22Rv1 (cell line): ENCODE data around the gene EVX1.

Experiments
- CTCF ChIP-seq: fragments of 450-650 bp; IDR thresholded peaks from 2 replicates; pipeline ENCODE4 v1.5.1; 2017; ENCODE audit warnings: mild to moderate bottlenecking
- ZFX ChIP-seq: fragments of 450-650 bp; IDR thresholded peaks from 2 replicates; pipeline ENCODE4 v1.6.1; 2017; ENCODE audit warnings: antibody characterized with exemption, borderline replicate concordance

- TF ChIP-seq CTCF: no peak
- TF ChIP-seq ZFX: no peak
These were observed 38.5 kb upstream of the EVX1 start for GRCh38 chr7:27203964-27204594.
